NCI-H187 treated with DMSO at 0.1 percent for 48 hours (cell line): ENCODE data around the gene VPS37D.

Experiments used
- DNase-seq: peaks from one replicate; lab custom pipeline; 2025; lab: John Stamatoyannopoulos, UW

VPS37D gene

GRCh38 chr7:73681031-73681430 lies 13.4 kb downstream of the VPS37D start:
- no peak for DNase-seq

DNA sequence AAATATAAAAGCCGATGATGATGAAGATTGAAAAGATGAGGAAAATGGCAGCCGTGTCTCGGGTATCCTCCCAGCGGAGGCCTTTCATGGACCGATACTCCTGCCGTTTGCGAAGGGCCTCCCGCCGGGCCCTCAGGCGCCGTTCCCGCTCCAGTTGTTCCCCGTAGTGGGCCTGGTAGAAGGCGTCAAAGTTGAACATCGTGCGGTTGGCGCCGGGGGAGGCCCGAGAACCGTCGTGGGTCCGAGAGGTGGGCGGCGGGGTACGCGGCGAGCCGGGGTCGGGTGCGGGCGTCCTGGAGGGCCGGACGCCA lies 15.1 kb downstream of the VPS37D start:
- no peak for DNase-seq

GRCh38 chr7:73683056-73683787 lies 15.6 kb downstream of the VPS37D start, which contains the start of the genes BUD23 and DNAJC30:
BUD23 (plus strand) TSS chr7:73683597; CDS start chr7:73683626, 29 bp downstream.
DNAJC30 (minus strand) TSS chr7:73683453; CDS start chr7:73683423, 30 bp downstream.
- peak; percentile 90 for DNase-seq

DNA sequence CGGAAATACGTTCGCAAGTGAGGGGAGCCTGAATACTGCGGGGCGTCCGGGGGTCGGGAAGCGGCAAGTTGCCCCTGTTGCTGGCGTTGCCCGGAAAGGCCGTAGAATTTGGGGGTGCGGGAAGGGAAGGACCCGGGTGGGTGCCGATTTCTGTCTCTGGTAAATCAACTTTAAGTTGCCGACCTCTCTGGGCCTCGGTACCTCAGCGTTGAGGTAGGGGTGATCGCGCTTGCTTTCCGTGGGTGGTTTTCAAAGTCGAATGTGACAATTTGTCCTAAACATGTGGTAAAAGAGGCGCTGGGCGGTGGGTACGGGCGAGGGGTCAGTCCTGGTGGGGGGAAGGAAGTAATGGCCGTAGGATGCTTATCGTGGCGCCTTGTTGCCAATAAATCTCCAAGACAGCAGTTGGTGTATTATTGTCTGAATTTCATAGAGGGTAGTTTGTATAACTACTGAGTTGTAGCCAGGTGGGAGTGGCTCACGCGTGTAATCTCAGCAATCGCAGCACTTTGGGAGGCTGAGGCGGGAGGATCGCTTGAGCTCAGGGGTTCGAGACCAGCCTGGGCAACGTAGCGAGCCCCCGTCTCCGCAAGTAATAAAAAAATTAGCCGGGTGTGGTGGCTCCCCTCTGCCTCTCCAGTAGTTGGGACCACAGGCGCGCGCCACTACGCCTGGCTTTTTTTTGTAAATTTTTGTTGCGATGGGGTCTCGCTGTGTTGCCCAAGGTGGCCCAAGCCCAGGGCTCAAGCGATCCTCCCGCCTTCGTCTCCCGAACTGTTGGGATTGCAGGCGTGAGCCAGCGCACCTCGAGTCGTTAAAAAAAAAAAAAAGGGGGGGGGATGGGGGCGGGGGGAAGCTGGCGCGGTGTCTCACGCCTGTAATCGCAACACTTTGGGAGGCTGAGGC lies 16.4 kb downstream of the VPS37D start:
- DNase-seq, result no peak

DNA sequence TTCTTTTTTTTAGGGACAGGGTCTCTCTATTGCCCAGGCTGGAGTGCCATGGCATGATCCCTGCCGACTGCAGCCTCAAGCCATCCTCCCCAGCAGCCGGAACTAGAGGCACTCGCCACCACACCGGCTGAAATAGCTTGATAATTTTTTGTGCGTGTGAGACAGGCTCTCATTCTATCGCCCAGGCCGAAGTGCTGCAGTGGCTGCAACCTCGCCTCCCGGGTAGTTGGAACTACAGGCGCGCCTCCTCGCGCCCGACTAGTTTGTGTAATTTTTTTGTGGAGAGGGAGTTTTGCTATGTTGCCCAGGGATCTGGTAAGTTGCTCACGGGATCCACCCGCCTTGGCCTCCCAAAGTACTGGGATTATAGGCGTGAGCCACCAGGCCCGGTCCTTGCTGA lies 17.7 kb downstream of the VPS37D start:
- no peak for DNase-seq

GRCh38 chr7:73688288-73688687 lies 20.7 kb downstream of the VPS37D start:
- no peak for DNase-seq

DNA sequence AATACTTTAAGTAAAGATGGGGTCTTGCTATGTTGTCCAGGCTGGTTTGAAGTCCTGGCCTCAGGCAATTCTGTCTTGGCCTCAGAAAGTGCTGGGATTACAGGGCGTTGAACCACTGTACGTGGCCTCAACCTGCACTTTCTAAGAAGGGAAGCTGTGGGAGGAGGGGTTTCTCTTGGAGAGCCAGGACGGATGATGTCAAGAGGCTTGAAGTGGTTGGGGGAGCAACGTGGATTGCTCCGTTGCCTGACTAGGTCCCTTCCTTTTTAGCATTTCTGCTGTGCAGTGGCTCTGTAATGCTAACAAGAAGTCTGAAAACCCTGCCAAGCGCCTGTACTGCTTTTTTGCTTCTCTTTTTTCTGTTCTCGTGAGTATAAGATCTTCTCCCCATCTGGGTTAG lies 23.0 kb downstream of the VPS37D start:
- DNase-seq, result no peak

GRCh38 chr7:73696372-73696771 lies 28.7 kb downstream of the VPS37D start:
- DNase-seq, result no peak

GRCh38 chr7:73698410-73698809 lies 30.8 kb downstream of the VPS37D start:
- DNase-seq, result no peak

DNA sequence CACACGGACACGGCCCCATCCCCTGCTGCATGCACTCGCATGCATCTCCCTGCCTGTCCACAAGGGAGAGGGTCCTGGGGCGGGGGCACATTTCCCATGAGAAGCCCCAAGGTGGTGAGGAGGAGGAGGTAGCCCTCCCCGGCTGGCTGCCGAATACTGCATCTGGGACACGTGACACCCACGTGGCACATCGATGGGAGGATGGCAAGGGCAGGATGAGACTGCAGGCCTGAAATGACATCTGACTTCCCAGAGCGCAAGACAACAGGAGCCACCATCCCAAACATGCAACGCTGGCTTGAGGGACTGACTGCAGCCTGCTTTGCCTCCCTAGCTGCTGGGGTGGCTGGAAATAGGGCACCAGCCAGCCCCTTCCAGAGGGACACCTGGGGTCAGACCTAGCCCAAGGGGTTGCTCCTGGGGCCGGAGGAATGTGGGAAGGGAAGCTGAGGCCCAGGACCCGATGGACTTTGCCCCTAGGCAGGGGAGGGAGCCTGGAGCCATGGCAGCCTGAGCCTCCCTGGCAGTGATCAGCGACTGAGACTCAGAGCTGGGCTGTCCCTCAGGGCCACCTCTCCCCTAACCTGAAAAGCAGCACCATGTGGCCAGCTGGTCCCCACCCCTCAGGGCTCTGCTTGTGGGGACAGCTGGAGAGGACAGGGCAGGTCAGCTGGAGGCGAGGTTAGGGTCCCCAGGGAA lies 31.9 kb downstream of the VPS37D start:
- no peak for DNase-seq

- no peak for DNase-seq
Measured at GRCh38 chr7:73700069-73700423, 32.4 kb downstream of the VPS37D start.

DNA sequence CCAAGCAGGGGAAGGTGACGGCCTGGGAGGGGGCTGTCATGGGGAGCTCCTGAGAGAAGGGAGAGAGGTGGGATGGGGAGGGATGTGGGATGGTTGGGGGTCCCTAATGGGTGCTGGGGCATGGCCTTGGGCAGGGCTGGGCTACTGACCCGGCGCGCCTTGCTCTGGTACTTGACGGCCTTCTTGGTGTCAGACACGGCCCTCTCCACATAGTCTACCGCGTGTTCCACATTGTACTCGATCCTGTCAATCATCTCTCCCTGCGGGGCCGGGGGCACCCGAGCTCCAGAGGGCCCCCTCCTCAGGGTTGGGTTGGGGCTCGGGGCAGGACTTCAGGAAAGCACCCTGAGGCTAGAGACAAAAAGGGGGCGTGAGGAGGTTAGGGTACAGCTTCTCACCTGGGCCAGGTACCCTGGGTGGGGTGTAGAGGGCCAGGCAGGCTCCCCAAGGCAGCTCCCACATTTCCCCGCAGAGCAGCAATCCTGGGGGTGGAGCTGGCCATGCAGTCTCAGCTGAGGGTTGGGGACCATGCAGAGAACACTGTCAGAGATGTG lies 33.0 kb downstream of the VPS37D start:
- no peak for DNase-seq

DNA sequence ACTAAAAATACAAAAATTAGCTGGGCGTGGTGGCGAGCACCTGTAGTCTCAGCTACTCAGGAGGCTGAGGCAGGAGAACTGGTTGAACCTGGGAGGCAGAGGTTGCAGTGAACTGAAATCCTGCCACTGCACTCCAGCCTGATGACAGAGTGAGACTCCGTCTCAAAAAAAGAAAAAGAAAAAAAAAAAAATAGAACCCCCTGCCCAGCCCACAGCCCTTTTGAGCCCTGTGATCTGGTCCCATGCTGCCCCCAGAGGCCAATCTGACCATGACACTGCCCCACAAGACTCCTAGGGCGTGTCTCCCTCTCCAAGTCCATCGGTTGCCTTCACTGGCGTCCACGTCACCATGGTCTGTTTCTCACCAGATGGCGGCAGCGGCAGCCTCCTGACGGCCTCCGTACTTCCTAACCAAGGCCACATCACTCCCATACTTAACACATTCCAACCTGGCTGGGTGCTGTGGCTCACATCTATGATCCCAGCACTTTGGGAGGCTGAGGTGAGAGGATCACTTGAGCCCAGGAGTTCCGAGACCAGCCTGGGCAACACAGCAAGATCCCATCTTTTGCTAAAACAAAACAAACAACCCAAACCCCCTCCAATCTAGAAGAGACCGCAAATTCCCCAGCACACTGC lies 33.8 kb downstream of the VPS37D start:
- DNase-seq, result no peak

- no peak for DNase-seq
Measured at GRCh38 chr7:73702226-73702625, 34.6 kb downstream of the VPS37D start.

GRCh38 chr7:73702665-73703064 lies 35.0 kb downstream of the VPS37D start:
- no peak for DNase-seq

GRCh38 chr7:73703225-73703624 lies 35.6 kb downstream of the VPS37D start:
- DNase-seq, result no peak

GRCh38 chr7:73703757-73704639 lies 36.4 kb downstream of the VPS37D start:
- DNase-seq, result peak; percentile 40

DNA sequence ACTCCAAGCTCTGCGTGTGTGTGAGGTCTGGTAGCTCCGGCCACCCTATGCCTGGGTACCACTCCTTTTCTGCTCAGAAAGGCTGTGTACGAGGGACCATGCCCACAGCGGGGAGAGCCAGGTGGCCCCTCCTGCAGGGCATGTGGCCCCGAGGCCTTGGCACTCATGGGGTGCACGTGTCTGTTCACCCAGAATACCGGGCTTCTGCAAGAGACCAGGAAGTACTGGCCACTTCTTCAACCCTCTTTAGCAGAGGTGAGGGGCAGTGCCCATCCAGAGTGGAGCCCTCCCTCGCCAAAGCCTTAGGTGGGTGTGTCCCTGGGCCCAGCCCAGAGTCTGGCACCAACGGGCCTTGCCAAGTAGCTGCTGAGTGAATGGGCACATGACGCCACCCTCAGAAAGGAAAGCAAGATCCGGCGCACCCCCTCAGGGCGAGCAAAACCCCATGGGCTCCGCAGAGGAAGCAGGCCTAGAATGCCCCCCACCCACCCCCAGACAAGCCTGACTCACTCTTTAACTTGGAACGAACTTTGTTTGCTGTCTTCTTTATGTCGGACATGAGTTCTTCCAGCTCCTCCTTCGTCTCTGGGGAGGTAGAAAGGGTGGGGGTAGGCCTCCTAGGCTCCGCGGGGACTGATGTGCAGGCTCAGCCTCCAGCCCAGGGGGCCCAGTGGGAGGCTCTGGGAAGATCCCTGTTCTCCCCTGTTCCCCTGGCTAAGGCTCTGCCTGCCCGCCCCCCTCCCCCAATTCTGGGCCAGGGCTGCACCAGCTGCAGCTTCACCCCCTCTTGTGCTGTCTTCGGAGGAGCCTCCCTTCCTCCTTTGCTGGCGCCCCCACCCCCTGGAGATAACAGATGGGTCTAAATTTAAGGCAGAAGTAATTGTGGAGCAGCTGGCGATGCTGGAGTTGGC lies 37.3 kb downstream of the VPS37D start:
- no peak for DNase-seq

- DNase-seq, result no peak
Measured at GRCh38 chr7:73705551-73705920, 37.9 kb downstream of the VPS37D start.
